ENCODE data around the gene BBS7.

DNA sequence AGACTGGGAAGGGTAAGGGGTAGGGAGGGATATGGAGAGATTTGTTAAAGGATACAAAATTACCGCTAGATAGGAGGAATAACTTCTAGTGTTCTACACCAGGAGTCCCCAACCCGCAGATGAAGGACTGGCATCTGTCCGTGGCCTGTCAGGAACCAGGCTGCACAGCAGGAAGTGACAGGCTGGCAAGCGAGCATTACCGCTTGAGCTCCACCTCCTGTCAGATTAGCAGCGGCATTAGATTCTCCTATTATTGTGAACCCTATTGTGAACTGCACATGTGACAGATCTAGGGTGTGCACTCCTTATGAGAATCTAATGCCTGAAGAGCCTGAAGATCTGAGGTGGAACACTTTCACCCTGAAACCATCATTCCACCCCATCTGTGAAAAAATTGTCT, 27.9 kb upstream of the BBS7 start:
- no peak for TF ChIP-seq GATA3 (IDR thresholded peaks at IDR 0.05; ENCODE audit: low read depth, low read length)
- TF ChIP-seq GATA2 (IDR thresholded peaks at IDR 0.05; ENCODE audit: low read depth, low read length), result no peak

All from SH-SY5Y (cell line).